AG10803 (cell line): ENCODE measurements around the gene PRKCE.

ENCODE experiments used
- DNase-seq: peaks from one replicate; pipeline ENCODE4 v3.0.0; 2010; ENCODE audit warnings: low read depth
- H3K4me3 ChIP-seq: 2 replicates; pipeline ENCODE4 v1.5.1; 2011; ENCODE audit warnings: mild to moderate bottlenecking, low read length, control low read depth
- TF ChIP-seq, protein P1 (sequence below): conservative IDR thresholded peaks from 2 replicates; pipeline ENCODE4 v1.5.1; 2011; ENCODE audit warnings: mild to moderate bottlenecking, low read length, control low read depth, inconsistent platforms

The PRKCE gene

DNA sequence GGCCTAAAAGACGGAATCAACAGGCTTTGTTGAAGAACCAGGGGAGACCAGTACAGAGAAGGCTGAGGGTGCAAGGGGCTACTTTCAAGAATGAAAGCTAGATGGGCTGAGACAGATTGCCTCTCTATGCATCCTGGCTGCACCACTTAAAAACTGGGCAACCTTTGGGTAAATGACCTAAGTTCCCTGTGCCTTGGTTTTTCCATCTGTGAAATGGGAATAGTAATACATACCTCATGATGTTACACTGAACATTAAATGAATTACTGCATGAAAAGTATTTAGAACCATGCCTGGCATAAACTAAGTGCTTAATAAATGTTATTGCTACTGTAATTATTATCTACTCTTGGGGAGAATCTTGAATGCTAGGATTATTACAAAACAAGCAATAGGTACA, 106.5 kb downstream of the PRKCE start:
- H3K4me3 ChIP-seq, result no peak overlapping the region

DNA sequence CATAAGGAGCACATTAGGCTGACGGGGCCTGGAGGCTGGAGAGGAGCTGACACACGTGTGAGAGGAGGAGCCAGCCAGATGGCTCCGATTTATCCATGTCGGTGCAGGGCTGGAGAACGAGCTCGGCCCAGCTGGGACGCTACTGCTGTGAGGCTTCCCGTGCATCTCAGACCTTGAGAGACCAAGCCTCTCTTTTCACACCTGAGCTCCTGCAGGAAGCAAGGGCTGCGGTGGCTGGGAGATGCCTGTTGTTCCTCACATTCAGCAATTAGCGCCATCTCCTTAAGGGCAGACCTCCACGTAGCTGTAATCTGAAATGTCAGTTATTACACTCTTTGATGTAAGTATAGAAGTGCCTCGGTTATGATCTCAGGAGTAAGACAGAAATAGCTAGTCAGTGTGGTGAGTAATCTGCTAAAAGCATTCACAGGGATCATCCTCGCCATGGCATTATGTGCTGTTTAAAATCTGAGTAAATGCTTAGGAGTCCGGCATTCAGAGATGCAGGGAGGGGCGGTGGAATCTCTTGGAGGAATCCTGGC, 107.9 kb downstream of the PRKCE start:
- peak overlapping the region; percentile 39 for H3K4me3 ChIP-seq
- TF ChIP-seq, protein P1, sequence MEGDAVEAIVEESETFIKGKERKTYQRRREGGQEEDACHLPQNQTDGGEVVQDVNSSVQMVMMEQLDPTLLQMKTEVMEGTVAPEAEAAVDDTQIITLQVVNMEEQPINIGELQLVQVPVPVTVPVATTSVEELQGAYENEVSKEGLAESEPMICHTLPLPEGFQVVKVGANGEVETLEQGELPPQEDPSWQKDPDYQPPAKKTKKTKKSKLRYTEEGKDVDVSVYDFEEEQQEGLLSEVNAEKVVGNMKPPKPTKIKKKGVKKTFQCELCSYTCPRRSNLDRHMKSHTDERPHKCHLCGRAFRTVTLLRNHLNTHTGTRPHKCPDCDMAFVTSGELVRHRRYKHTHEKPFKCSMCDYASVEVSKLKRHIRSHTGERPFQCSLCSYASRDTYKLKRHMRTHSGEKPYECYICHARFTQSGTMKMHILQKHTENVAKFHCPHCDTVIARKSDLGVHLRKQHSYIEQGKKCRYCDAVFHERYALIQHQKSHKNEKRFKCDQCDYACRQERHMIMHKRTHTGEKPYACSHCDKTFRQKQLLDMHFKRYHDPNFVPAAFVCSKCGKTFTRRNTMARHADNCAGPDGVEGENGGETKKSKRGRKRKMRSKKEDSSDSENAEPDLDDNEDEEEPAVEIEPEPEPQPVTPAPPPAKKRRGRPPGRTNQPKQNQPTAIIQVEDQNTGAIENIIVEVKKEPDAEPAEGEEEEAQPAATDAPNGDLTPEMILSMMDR, result no peak
- peak; percentile 71 for DNase-seq

More for the DNA sequence above, 106.5 kb downstream of the PRKCE start:
- no peak for DNase-seq
- TF ChIP-seq, protein P1, result no peak

DNA sequence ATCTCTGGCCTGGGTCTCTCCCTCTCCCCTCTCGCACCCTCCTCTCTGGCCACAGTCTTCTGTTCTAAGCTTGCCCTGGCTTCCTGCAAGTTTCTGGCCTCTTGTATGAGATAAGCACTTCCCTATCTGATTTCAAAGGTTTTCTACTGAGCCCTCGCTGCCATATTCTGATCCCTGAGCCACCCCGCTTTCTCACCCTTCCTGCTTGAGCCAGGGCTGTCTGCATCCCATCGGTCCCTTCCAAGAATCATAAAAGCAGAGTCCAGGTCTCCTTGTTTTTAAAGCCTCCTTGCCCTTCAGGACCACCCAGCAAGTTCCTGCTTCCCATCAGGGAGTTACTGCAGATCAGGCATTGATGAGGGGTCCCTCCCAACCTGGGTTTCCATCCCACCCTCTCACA, 110.2 kb downstream of the PRKCE start:
- no peak overlapping the region for H3K4me3 ChIP-seq
- TF ChIP-seq, protein P1, result no peak
- no peak for DNase-seq

DNA sequence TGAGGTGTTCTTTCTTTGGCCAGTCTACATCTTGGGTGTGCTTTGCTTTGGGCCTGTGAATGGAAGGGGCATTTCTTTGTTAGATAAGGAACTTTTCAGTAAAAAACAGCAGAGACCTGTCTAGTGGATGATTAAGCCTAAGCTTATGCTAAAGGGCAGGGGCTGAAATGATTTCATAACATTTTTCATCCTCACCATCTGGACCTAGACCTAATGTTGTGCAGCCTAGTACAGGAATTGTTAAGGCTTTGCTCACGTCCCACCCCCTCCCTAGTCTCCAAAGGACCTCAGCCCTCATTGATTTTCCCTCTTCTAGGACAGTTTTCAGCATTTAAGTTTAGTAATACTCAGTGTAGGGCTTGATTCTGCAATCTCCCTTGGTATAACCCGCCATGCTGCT, 111.8 kb downstream of the PRKCE start:
- peak; percentile 45 for DNase-seq
- TF ChIP-seq, protein P1, result no peak
- no peak overlapping the region for H3K4me3 ChIP-seq

DNA sequence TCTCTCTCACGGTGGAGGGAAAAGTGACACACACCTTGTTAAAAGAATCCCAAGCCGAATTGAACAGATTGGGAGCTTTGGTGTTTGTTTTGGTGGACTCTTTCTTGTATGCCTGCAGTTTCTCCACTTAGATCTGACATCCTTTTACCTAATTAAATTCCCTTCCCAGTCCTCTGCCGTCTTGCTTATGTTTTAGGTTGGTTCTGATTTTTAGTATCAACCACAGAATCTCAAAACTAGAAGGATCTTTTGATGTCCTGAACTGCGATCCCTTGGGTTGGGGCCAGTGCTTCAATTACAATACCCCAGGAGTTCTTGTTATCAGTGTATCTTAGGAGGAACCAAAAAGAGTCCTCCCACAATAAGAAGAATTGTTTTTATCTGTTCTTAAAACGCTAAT, 112.3 kb downstream of the PRKCE start:
- H3K4me3 ChIP-seq, result no peak overlapping the region
- DNase-seq, result no peak
- TF ChIP-seq, protein P1, result no peak

DNA sequence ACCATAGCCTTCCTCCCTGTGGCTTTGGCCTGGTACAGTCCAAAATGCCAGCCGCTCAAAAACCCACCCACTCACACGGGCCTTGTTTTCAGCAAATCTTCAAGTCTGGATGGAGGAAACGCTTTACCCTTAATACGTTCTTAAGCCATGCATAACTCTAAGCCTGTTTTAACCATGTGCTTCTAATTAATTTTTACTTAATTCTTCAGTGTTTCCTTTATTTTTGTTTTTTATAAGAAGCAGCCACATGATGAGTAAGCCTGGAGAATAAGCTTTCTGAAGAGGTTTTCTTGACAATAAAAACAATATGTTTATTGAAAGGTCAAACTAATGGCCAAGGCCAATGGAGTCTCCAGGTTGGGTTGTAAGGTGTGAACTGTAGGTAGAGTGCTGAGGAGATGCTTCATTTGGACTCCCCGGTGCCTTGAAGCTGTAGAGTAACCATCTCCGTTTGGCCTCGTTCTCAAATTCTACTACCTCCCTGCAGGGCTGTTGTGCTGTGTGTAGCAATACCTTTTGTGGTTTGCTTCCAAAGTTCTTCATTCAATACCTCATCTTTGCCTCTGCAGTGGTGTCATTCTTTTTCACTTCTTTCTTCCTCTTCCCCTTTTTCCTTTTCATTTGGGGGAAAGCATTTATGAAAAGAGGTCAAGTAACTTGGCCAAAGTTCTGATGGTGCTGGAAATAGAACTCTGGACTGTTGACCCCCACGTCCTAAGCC, 113.7 kb downstream of the PRKCE start:
- DNase-seq, result peak; percentile 46
- TF ChIP-seq, protein P1, result no peak

DNA sequence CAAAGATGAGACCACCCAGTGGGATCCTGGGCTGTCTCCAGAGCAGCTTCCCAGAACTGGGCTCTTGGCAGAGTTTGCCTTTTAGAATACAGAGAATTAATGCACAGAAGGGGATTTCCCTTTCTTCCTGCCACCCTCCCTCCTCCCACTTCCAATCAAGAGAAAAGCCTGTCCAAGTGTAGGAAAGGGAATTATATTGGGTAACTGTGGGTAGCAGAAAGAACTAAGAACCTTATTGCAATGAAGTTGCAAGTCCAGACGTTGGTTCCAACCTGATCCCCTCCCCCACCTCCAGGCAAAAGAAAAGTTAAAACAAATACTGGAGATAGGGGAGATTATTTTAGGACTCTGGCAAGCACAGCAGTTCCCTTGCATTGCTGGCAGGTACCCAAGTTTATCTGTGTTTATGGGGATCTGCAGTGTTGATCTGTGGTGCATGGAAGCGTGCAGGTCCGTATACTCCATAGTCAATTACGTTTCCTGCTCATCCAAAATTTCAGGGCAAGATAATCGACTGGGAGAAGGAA, 114.3 kb downstream of the PRKCE start:
- TF ChIP-seq, protein P1, result no peak
- no peak for DNase-seq
- no peak overlapping the region for H3K4me3 ChIP-seq

More for the DNA sequence above, 113.7 kb downstream of the PRKCE start:
- H3K4me3 ChIP-seq, result no peak overlapping the region
